H9 (cell line): ENCODE data around the gene ANKRD44. TPM values are rescaled to one million over a fixed set of nuclear protein-coding genes. Genes with fewer than 3 reads are reported as not detected.

ENCODE experiments used
- DNase-seq: peaks from one replicate; pipeline ENCODE4 v3.0.0-alpha.2; 2017
- H2AFZ ChIP-seq: one replicate; pipeline ENCODE4 v1.6.1; 2013; ENCODE audit warnings: mild to moderate bottlenecking, low read length, control low read depth, moderate library complexity
- H2AK5ac ChIP-seq: 2 replicates; pipeline ENCODE4 v1.6.1; 2013; ENCODE audit warnings: low read length, control low read depth, mixed read lengths; ENCODE audit not compliant: insufficient read length
- H2BK120ac ChIP-seq: one replicate; pipeline ENCODE4 v1.6.1; 2013; ENCODE audit warnings: low read depth, mild to moderate bottlenecking, low read length, control low read depth, inconsistent platforms; ENCODE audit not compliant: poor library complexity, severe bottlenecking
- H2BK12ac ChIP-seq: 2 replicates; pipeline ENCODE4 v1.6.1; 2013; ENCODE audit warnings: low read length, control low read depth, mixed read lengths, low read depth; ENCODE audit not compliant: insufficient read length
- H2BK15ac ChIP-seq: 2 replicates; pipeline ENCODE4 v1.6.1; 2013; ENCODE audit warnings: low read depth, low read length, control low read depth
- H2BK20ac ChIP-seq: one replicate; pipeline ENCODE4 v1.6.1; 2013; ENCODE audit warnings: low read depth, mild to moderate bottlenecking, low read length, control low read depth, inconsistent platforms; ENCODE audit not compliant: poor library complexity, severe bottlenecking
- H2BK5ac ChIP-seq: 2 replicates; pipeline ENCODE4 v1.6.1; 2013; ENCODE audit warnings: low read length, control low read depth, mixed read lengths; ENCODE audit not compliant: insufficient read length
- H3K14ac ChIP-seq: 2 replicates; pipeline ENCODE4 v1.6.1; 2013; ENCODE audit warnings: low read length, control low read depth; ENCODE audit not compliant: insufficient read depth
- H3K18ac ChIP-seq: 2 replicates; pipeline ENCODE4 v1.6.1; 2013; ENCODE audit warnings: low read depth, mild to moderate bottlenecking, mixed read lengths, low read length, control low read depth; ENCODE audit not compliant: insufficient read length
- H3K23ac ChIP-seq: 2 replicates; pipeline ENCODE4 v1.6.1; 2013; ENCODE audit warnings: low read length, control low read depth, mixed read lengths, low read depth; ENCODE audit not compliant: insufficient read length
- H3K23me2 ChIP-seq: 2 replicates; pipeline ENCODE4 v1.6.1; 2013; ENCODE audit warnings: low read depth, mild to moderate bottlenecking, mixed read lengths, low read length, control low read depth; ENCODE audit not compliant: insufficient read length, poor library complexity, severe bottlenecking
- H3K27ac ChIP-seq: 2 replicates; pipeline ENCODE4 v1.5.1; 2013; ENCODE audit warnings: low read length, control low read depth, mixed read lengths, low read depth; ENCODE audit not compliant: insufficient read length
- H3K27me3 ChIP-seq: 2 replicates; pipeline ENCODE4 v1.6.1; 2013; ENCODE audit warnings: low read length, control low read depth, inconsistent platforms; ENCODE audit not compliant: insufficient read depth
- H3K4ac ChIP-seq: 2 replicates; pipeline ENCODE4 v1.6.1; 2013; ENCODE audit warnings: low read depth, mild to moderate bottlenecking, control low read depth, inconsistent platforms, low read length, moderate library complexity
- H3K4me1 ChIP-seq: 2 replicates; pipeline ENCODE4 v1.6.1; 2013; ENCODE audit warnings: low read length, control low read depth, inconsistent platforms; ENCODE audit not compliant: insufficient read depth
- H3K4me2 ChIP-seq: 2 replicates; pipeline ENCODE4 v1.6.1; 2013; ENCODE audit warnings: low read length, control low read depth, mixed read lengths; ENCODE audit not compliant: insufficient read length, insufficient read depth
- H3K56ac ChIP-seq: 2 replicates; pipeline ENCODE4 v1.6.1; 2013; ENCODE audit warnings: low read depth, mild to moderate bottlenecking, mixed read lengths, low read length, control low read depth; ENCODE audit not compliant: insufficient read length
- H3K79me1 ChIP-seq: 2 replicates; pipeline ENCODE4 v1.6.1; 2013; ENCODE audit warnings: low read depth, mild to moderate bottlenecking, moderate library complexity, low read length, control low read depth, inconsistent platforms; ENCODE audit not compliant: insufficient read depth, poor library complexity, severe bottlenecking
- H3K79me2 ChIP-seq: 2 replicates; pipeline ENCODE4 v1.6.1; 2013; ENCODE audit warnings: low read length, control low read depth, inconsistent platforms; ENCODE audit not compliant: insufficient read depth
- H3K9ac ChIP-seq: 2 replicates; pipeline ENCODE4 v1.6.1; 2013; ENCODE audit warnings: low read length, control low read depth, mixed read lengths; ENCODE audit not compliant: insufficient read length; ENCODE audit errors: extremely low read depth
- H3K9me3 ChIP-seq: one replicate; pipeline ENCODE4 v1.6.1; 2013; ENCODE audit warnings: low read depth, low read length, inconsistent platforms; ENCODE audit not compliant: control insufficient read depth
- H3T11ph ChIP-seq: one replicate; pipeline ENCODE4 v1.6.1; 2013; ENCODE audit warnings: mild to moderate bottlenecking, low read length, control low read depth, inconsistent platforms
- H4K20me1 ChIP-seq: one replicate; pipeline ENCODE4 v1.6.1; 2013; ENCODE audit not compliant: control insufficient read depth, insufficient read length, insufficient read depth
- H4K5ac ChIP-seq: 2 replicates; pipeline ENCODE4 v1.6.1; 2013; ENCODE audit warnings: low read depth, mild to moderate bottlenecking, mixed read lengths, low read length, control low read depth; ENCODE audit not compliant: insufficient read length
- H4K8ac ChIP-seq: replicated peaks from 2 replicates; pipeline ENCODE4 v1.6.1; 2013; ENCODE audit warnings: low read length, control low read depth, mixed read lengths, low read depth; ENCODE audit not compliant: insufficient read length
- H4K91ac ChIP-seq: 2 replicates; pipeline ENCODE4 v1.6.1; 2013; ENCODE audit warnings: low read depth, mild to moderate bottlenecking, moderate library complexity, mixed read lengths, low read length, control low read depth; ENCODE audit not compliant: insufficient read length
- H3K27ac Mint-ChIP-seq, 3 experiments: 2 replicates in 2 of 3; 3 replicates in 1 of 3; pipeline ENCODE4 v1.8.0; 2020 to 2021; ENCODE audit warnings: mixed read lengths in 3 of 3, mild to moderate bottlenecking in 1 of 3, moderate library complexity in 1 of 3
- H3K27me3 Mint-ChIP-seq: 2 replicates; pipeline ENCODE4 v1.8.0; 2021; ENCODE audit warnings: low read depth, mild to moderate bottlenecking, moderate library complexity, mixed read lengths
- H3K36me3 Mint-ChIP-seq, 3 experiments: 2 replicates in 2 of 3; 3 replicates in 1 of 3; pipeline ENCODE4 v1.8.0; 2020 to 2021; ENCODE audit warnings: low read depth in 3 of 3, mixed read lengths in 3 of 3; ENCODE audit not compliant: insufficient read depth in 1 of 3
- H3K4me1 Mint-ChIP-seq, 2 experiments: 2 replicates each; pipeline ENCODE4 v1.8.0; 2020; ENCODE audit warnings: mixed read lengths in 2 of 2
- H3K4me3 Mint-ChIP-seq, 2 experiments: 2 replicates in 1 of 2; 3 replicates in 1 of 2; pipeline ENCODE4 v1.8.0; 2020 to 2021; ENCODE audit warnings: mild to moderate bottlenecking in 2 of 2, mixed read lengths in 2 of 2, moderate library complexity in 1 of 2
- H3K9me3 Mint-ChIP-seq, 2 experiments: 2 replicates in 1 of 2; 3 replicates in 1 of 2; pipeline ENCODE4 v1.8.0; 2020; ENCODE audit warnings: mild to moderate bottlenecking in 2 of 2, mixed read lengths in 2 of 2, moderate library complexity in 1 of 2
- CTCF ChIP-seq: fragments of 200-600 bp; sonication (generic); conservative IDR thresholded peaks from 3 replicates; pipeline ENCODE4 v1.8.0; 2021; ENCODE audit warnings: antibody characterized with exemption, mild to moderate bottlenecking
- WGBS: extraction: QIAGEN DNeasy Blood & Tissue Kit; methylation state at CpG from one replicate; pipeline ENCODE4 v1.1.7; 2013; ENCODE audit warnings: missing lambda C conversion rate, low lambda C conversion rate, mixed read lengths; ENCODE audit not compliant: insufficient read length; ENCODE audit errors: extremely low coverage; 5-methylcytosine and 5-hydroxymethylcytosine counted together
- total RNA-seq: library from RNA; stranded (reverse); gene quantifications from 2 replicates; pipeline ENCODE4 v1.2.1, GENCODE V29; 2021

ANKRD44 gene
- total RNA-seq, 1 experiment from 2014 or later = 1.9 TPM

- Mint-ChIP-seq H3K36me3 (no peaks in the 10 kb centered on the region; a peak in 1 of 7 replicates), H3K4me3 (no peak overlapping the region), H3K4me1 (peaks cover 7 to 11% of the 10 kb centered on the region in 2 experiments; a peak in 3 of 4 replicates), H3K27ac (no peak overlapping the region), H3K9me3 (no peaks in the 10 kb centered on the region; a peak in 1 of 5 replicates), H3K27me3 (no peaks in the 10 kb centered on the region; the same call in none of the 2 replicates)
- Histone ChIP-seq H3K27ac (no peak overlapping the region), H3K9ac (no peak overlapping the region), H3K4me2 (no peak overlapping the region), H2AK5ac (no peak overlapping the region), H3K14ac (no peak overlapping the region), H3K56ac (no peak overlapping the region), H2BK12ac (no peak overlapping the region), H3K4me1 (no peaks in the 10 kb centered on the region), H3K18ac (no peak overlapping the region), H3K4ac (no peak overlapping the region), H4K5ac (no peak overlapping the region), H3K9me3 (no peaks in the 10 kb centered on the region), H2BK5ac (no peak overlapping the region), H4K91ac (no peak overlapping the region), H2BK120ac (no peak overlapping the region), H2BK15ac (no peak overlapping the region), H2AFZ (no peak overlapping the region), H4K8ac (no peak overlapping the region), H2BK20ac (no peak overlapping the region), H3K79me2 (no peaks in the 10 kb centered on the region), H3K23ac (no peak overlapping the region), H3K79me1 (no peaks in the 10 kb centered on the region), H3K23me2 (no peaks in the 10 kb centered on the region), H3K27me3 (no peaks in the 10 kb centered on the region; the same call in 1 of the 2 replicates), H4K20me1 (no peaks in the 10 kb centered on the region), H3T11ph (no peak overlapping the region)
- no peak for TF ChIP-seq CTCF
- DNase-seq = no peak
- no CpG with 5 or more reads among the region's 5 CpGs for WGBS
Measured at GRCh38 chr2:197161774-197162173, 148.8 kb downstream of the ANKRD44 start.
